Small intestine (tissue), 7 donors: ENCODE data around the gene DCP1B. TPM values are rescaled to one million over a fixed set of nuclear protein-coding genes. Genes with fewer than 3 reads are reported as not detected.

Experiments used
- DNase-seq, 2 donors: peaks; one replicate each; pipeline versions ENCODE4 v3.0.0 to v3.0.0-alpha.2; 2013
- FAIRE-seq: peaks from 2 replicates; lab custom pipeline; 2012; peaks lifted over from hg19 to GRCh38; lab: Jason Lieb, UNC
- H3K27ac ChIP-seq, 3 donors: one replicate each; pipeline ENCODE4 v1.5.1; 2013; ENCODE audit warnings: low read length in 2 of 3, mild to moderate bottlenecking in 2 of 3, control low read depth in 1 of 3, inconsistent platforms in 1 of 3, low read depth in 1 of 3, moderate library complexity in 1 of 3
- H3K27me3 ChIP-seq, 3 donors: one replicate each; pipeline ENCODE4 v1.6.1; 2013; ENCODE audit warnings: low read length in 3 of 3, inconsistent platforms in 1 of 3; ENCODE audit not compliant: control insufficient read depth in 3 of 3, insufficient read depth in 3 of 3
- H3K36me3 ChIP-seq, 3 donors: one replicate each; pipeline ENCODE4 v1.6.1; 2013; ENCODE audit warnings: low read length in 3 of 3, inconsistent platforms in 1 of 3, low read depth in 1 of 3, mild to moderate bottlenecking in 1 of 3, moderate library complexity in 1 of 3; ENCODE audit not compliant: control insufficient read depth in 3 of 3, insufficient read depth in 2 of 3
- H3K4me1 ChIP-seq, 3 donors: one replicate each; pipeline ENCODE4 v1.6.1; 2013; ENCODE audit warnings: low read length in 2 of 3, inconsistent platforms in 1 of 3, low read depth in 1 of 3, mild to moderate bottlenecking in 1 of 3, moderate library complexity in 1 of 3; ENCODE audit not compliant: control insufficient read depth in 3 of 3, insufficient read depth in 2 of 3
- H3K4me3 ChIP-seq, 3 donors: one replicate each; pipeline ENCODE4 v1.5.1; 2013; ENCODE audit warnings: low read length in 3 of 3, control low read depth in 1 of 3, inconsistent platforms in 1 of 3, low read depth in 1 of 3, mild to moderate bottlenecking in 1 of 3, moderate library complexity in 1 of 3
- H3K9me3 ChIP-seq, 2 donors: one replicate each; pipeline ENCODE4 v1.6.1; 2013; ENCODE audit warnings: low read depth in 1 of 2, low read length in 1 of 2; ENCODE audit not compliant: control insufficient read depth in 2 of 2, insufficient read depth in 1 of 2
- WGBS, 3 donors: extraction: QIAGEN DNeasy Blood & Tissue Kit; methylation state at CpG; one replicate each; pipeline ENCODE4 v1.1.7; 2013; 5-methylcytosine and 5-hydroxymethylcytosine counted together
- polyA plus RNA-seq, 4 donors: library from polyadenylated mRNA; stranded (reverse) in 3 of 4; unstranded in 1 of 4; fragments of 200-250 nt in 3 of 4; fragments of 120-200 nt in 1 of 4; gene quantifications; one replicate each; pipeline versions ENCODE4 v1.2.1 to v1.2.3, GENCODE V29; 2013
- donor health status: healthy with polysubstance abuse.
- donor health status: control.
- donor health status: control.
- donor health status: Bipolar disorder and iron deficiency.
- donor health status: healthy.

Gene DCP1B
- polyA plus RNA-seq, 4 donors = 4.5 to 18.2 (median 7.9) TPM

DNA sequence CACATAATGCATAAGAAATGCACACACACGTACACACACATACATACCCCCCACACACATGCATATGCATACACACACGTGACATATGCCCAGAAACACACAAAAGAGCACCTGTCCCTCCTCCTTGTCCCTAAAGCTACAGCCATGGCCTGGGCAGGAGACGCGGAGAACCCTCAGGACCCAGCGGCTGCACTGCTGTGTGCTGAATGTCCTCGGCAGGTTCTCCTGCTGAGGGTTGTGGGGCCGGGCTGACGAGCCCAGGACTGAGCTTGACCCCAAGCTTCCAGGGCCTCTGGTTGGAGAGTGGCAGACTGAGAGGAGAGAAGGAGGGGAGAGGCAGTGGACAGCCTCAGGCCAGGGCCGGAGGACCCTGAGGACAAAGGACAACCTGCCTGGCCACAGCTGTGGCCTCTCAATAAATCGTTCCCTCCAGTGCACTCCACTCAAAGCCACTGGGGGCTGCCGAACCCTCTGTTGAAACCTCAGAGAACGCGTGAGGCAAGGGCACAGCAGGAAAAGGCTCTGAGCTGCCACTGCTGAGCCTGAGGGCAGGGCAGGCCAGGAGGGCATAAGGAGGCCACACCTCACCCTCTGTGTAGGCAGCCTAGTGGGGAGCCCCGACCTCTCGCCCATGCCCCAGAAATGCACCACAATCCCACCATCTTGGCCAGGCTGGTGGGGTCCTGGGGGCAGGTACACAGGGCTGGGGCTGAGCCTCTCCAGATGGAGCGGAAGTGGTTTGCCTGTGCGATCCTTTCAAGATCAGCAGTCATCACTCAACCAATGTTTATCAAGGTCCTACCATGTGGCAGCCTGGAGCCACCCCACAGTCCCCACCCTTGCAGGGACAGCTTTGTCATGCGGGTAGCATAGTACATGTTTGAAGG, 88.9 kb downstream of the DCP1B start:
- no peaks in the 10 kb centered on the region for H3K4me1 ChIP-seq
- 81 to 84% (median 81%) methylated on average over 18 of the region's 18 CpGs for WGBS, 3 donors
- H3K27ac ChIP-seq = no peak overlapping the region
- H3K27me3 ChIP-seq = no peaks in the 10 kb centered on the region
- DNase-seq = no peak
- no peak for FAIRE-seq
- no peak overlapping the region for H3K4me3 ChIP-seq
- no peaks in the 10 kb centered on the region for H3K9me3 ChIP-seq
- H3K36me3 ChIP-seq = no peaks in the 10 kb centered on the region

GRCh38 chr12:1914114-1914911, 89.9 kb downstream of the DCP1B start:
- Histone ChIP-seq H3K9me3 (no peaks in the 10 kb centered on the region), H3K36me3 (no peaks in the 10 kb centered on the region), H3K27ac (no peak overlapping the region), H3K4me1 (no peaks in the 10 kb centered on the region), H3K27me3 (peaks cover 0 to 2% (median 0%) of the 10 kb centered on the region in 3 donors), H3K4me3 (no peak overlapping the region)
- FAIRE-seq (no peak), DNase-seq (no peak)
- WGBS, 3 donors = 85 to 88% (median 87%) methylated on average over 16 to 17 of the region's 17 CpGs

DNA sequence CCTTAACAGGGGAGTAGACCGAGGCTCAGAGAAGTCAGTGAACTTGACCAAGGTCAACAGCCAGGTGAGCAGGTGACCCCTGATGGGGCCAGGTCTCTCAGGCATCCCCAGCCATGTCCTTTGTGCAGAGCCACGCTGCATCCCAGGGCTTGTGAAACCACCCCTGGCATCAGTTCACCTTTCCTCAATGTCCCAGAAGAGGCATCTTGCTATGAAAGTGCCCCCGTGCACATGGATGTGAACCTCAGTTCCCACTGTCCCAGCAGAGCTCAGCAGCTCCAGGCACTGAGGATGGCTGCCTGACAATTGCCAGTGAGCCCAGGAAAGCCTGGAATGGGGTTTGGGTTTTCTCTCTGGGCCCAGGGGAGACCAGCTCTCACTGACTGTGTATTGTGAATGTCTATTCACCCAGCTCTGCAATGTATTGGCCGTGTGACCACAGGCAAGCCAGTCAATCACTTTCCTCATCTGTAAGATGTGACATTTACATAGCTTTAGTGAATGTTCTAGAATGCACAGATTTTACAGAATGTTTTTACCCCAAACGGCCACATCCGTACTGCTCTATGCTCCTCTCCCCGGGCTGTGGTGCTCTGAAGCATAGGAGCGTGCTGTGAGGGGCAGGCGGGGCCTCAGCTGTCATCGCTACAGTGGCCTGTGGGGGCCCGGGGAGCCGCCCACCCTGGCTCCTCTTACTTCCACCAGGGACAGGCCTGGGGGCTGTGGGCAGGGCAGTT, 90.7 kb downstream of the DCP1B start:
- Histone ChIP-seq H3K27me3 (peaks cover 0 to 2% (median 0%) of the 10 kb centered on the region in 3 donors), H3K4me3 (no peak overlapping the region), H3K9me3 (no peaks in the 10 kb centered on the region), H3K27ac (no peak overlapping the region), H3K36me3 (no peaks in the 10 kb centered on the region), H3K4me1 (no peaks in the 10 kb centered on the region)
- 81 to 88% (median 87%) methylated on average over 12 of the region's 12 CpGs for WGBS, 3 donors
- FAIRE-seq (no peak), DNase-seq (no peak)

DNA sequence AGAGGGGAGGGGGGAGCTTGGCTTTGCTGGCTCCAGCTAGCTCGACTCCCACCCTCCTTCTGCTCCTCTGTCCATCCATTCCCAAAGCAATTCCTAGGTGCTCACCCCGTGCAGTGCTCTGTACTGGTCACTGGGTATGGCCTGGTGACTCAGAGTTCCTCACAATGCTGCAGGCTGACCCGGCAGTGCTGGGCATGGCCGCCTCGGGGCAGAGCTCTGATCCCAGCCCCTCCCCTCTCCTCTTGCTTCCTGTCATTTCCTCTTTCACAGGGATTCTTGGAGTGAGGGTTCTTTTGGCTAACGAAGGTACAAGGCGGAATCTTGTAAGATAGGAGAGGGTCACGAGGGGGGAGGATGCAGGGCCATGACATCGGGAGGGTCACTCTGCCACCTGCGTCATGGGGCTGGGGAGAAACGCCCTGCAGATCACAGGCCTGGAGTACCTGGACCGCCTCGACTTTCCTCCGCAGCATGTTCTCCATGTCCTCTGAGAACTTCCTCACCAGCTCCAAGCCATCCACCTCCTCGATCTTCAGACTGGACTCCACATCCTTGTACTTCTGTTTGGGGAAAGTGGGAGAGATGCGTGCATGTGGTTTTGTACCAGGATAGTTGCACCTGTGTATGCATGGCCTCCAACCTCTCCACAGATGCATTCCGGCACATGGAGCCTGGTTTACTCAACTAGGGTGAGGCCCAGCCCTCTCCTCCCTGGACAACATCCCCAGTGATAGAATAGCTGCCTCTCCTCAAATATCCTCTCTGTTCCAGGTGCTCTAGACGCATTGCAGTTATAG, 91.5 kb downstream of the DCP1B start:
- FAIRE-seq = no peak
- no peak for DNase-seq
- H3K9me3 ChIP-seq = no peaks in the 10 kb centered on the region
- H3K27me3 ChIP-seq = peaks cover 0 to 8% (median 0%) of the 10 kb centered on the region in 3 donors
- no peak overlapping the region for H3K27ac ChIP-seq
- no peaks in the 10 kb centered on the region for H3K4me1 ChIP-seq
- WGBS, 3 donors = 80 to 84% (median 82%) methylated on average over 18 of the region's 18 CpGs
- H3K36me3 ChIP-seq = no peaks in the 10 kb centered on the region
- H3K4me3 ChIP-seq = no peak overlapping the region

- no peak overlapping the region for H3K4me3 ChIP-seq
- peaks cover 0 to 4% of the 10 kb centered on the region in 2 donors for H3K9me3 ChIP-seq
- FAIRE-seq (no peak), DNase-seq (no peak)
- no peak overlapping the region for H3K27ac ChIP-seq
- H3K36me3 ChIP-seq = no peaks in the 10 kb centered on the region
- no peaks in the 10 kb centered on the region for H3K4me1 ChIP-seq
- WGBS, 3 donors = 65 to 81% (median 70%) methylated on average over 15 to 16 of the region's 16 CpGs
- peaks cover 0 to 15% (median 2%) of the 10 kb centered on the region in 3 donors for H3K27me3 ChIP-seq
Observed at GRCh38 chr12:1911598-1912575, 92.4 kb downstream of the DCP1B start.

DNA sequence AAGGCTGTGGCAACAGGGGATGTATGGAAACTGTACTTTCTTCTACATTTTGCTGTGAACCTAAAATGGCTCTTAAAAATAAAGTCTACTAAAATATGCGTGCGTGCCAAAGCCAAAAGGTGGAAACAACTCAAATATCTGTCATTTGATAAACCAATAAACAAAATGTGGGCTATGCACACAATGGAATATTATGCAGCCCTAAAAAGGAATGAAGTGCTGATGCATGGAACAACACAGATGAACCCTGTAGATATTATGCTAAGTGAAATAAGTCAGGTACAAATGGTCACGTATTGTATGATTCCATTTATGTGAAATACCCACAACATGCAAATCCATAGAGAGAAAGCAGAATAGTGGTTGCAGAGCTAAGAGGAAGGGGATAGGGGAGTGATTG, 93.8 kb downstream of the DCP1B start:
- H3K27ac ChIP-seq = no peak overlapping the region
- H3K36me3 ChIP-seq = no peaks in the 10 kb centered on the region
- no peak overlapping the region for H3K4me3 ChIP-seq
- no peak for DNase-seq
- H3K9me3 ChIP-seq = peaks cover 1 to 4% of the 10 kb centered on the region in 2 donors
- peaks cover 0 to 15% (median 2%) of the 10 kb centered on the region in 3 donors for H3K27me3 ChIP-seq
- FAIRE-seq = no peak
- 93 to 95% (median 94%) methylated on average over 3 of the region's 3 CpGs for WGBS, 3 donors
- H3K4me1 ChIP-seq = no peaks in the 10 kb centered on the region

DNA sequence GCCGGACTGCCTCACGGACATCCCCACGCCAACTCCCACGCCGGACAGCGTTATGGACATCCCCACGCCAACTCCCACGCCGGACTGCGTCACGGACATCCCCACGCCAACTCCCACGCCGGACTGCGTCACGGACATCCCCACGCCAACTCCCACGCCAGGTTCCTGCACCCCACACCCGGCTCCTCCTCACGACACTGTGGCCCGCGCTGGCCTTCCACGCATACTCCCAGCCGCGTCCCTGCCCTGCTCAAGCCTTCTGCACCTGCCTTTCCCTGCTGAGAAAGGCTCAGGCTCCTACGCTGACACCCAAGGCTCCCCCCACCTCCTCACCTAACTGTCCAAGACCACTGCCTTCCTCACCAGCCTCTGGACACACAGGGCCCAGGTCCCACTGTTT, 95.5 kb downstream of the DCP1B start:
- WGBS, 3 donors = 94 to 95% (median 94%) methylated on average over 26 of the region's 26 CpGs
- peaks cover 1 to 4% of the 10 kb centered on the region in 2 donors for H3K9me3 ChIP-seq
- FAIRE-seq = no peak

More for the DNA sequence above, 95.5 kb downstream of the DCP1B start:
- Histone ChIP-seq H3K4me3 (no peak overlapping the region), H3K27ac (no peak overlapping the region), H3K4me1 (no peaks in the 10 kb centered on the region), H3K36me3 (no peaks in the 10 kb centered on the region), H3K27me3 (peaks cover 0 to 15% (median 2%) of the 10 kb centered on the region in 3 donors)
- no peak for DNase-seq
